GM04503 (cell line): ENCODE measurements around the gene FANCC.
"Not testable (repeated sequence)": the region's sequence is repeated elsewhere in the genome, so short reads cannot be mapped to it uniquely, and the experiment has no call there.

ENCODE experiments used
- DNase-seq: peaks from one replicate; pipeline ENCODE4 v3.0.0-alpha.2; 2012; ENCODE audit warnings: low read depth

FANCC gene

GRCh38 chr9:95330720-95331404, 13.4 kb upstream of the FANCC start:
- no peak for DNase-seq

DNA sequence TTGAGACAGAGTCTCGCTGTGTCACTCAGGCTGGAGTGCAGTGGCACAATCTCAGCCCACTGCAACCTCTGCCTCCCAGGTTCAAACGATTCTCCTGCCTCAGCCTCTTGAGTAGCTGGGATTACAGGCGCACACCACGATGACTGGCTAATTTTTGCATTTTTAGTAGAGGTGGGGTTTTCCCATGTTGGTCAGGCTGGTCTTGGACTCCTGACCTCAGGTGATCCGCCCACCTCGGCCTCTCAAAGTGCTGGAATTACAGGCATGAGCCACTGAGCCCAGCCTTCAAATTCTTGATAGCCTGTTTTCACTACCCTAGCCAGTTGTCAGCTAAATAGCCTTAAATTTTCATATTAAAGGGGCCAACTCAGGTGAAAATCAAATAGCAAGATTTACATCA, 11.6 kb upstream of the FANCC start:
- not testable (repeated sequence) for DNase-seq

GRCh38 chr9:95327239-95327865, 9.8 kb upstream of the FANCC start:
- DNase-seq, result no peak

DNA sequence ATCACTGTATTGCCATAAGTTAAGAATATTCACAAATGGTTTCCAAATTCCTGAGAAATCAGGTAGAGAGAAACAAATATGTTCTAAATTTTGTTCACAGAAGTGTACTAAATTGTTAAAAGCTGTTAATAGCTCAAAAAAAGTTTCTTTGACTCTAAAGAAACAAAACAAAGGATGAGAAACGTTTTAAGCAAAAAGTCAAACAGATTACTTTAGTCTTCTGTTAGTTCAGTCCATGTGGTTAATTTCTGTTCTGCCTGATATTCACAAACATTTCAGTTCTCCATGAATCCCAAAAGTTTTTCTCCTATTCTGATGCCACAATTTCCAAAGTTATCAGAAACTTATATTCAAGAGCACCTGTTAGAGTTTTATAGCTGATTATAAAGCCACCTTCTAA, 7.7 kb upstream of the FANCC start:
- no peak for DNase-seq

GRCh38 chr9:95317893-95318211, 343 bp upstream of the FANCC start:
- no peak for DNase-seq

GRCh38 chr9:95316794-95317118, 753 bp downstream of the FANCC start:
- no peak for DNase-seq

GRCh38 chr9:95316274-95316673, 1.2 kb downstream of the FANCC start:
- no peak for DNase-seq

DNA sequence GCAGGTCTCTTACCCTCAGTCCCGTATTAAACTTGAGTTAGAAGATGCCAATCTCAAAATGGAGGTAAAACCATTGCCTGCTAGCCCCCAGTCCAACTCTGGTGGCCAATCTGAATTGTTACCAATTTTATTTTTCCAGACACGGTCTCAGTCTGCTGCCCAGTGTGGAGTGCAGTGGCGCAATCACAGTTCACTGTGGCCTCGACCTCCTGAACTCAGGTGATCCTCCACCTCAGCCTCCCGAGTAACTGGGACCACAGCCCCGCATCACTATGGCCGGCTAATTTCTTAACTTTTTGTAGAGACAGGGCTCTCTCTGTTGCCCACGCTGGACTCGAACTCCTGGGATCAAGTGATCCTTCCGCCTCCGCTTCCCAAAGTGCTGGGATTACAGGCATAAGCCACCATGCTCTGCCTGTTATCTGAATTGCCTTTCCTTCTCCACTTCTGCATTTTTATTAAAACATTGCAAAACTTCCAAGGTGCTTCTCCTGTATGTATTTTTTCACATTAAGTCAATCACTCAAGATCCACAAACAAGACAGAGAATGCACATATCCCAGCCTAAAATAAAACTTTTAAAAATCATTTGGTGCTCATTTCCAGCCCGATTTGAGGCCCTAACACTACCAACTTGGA, 2.3 kb downstream of the FANCC start:
- DNase-seq, result no peak

- DNase-seq, result no peak
These were observed 4.5 kb downstream of the FANCC start for GRCh38 chr9:95313010-95313498.

DNA sequence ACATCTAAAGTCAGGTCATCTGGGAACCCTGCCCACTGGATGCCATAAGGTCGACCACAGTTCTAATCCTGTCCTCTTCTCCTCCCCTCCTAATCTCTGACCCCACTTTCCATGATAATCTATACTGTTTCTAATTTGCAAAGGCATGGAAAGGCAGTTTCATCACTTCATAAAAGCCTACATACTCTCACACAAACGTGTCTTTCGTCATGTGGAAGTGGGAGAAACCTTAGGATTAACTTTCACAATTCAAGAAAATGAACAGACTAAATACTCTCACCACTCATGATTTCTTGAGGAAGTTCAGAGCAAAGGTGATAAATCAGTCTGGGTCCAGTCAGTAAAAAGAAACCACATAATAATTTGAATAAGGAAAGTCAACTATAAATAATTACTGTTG, 5.5 kb downstream of the FANCC start:
- no peak for DNase-seq

GRCh38 chr9:95307538-95307937, 10.0 kb downstream of the FANCC start:
- no peak for DNase-seq

- DNase-seq, result no peak
These were observed 10.7 kb downstream of the FANCC start for GRCh38 chr9:95306819-95307218.

- DNase-seq, result no peak
These were observed 11.6 kb downstream of the FANCC start for GRCh38 chr9:95305770-95306492.

DNA sequence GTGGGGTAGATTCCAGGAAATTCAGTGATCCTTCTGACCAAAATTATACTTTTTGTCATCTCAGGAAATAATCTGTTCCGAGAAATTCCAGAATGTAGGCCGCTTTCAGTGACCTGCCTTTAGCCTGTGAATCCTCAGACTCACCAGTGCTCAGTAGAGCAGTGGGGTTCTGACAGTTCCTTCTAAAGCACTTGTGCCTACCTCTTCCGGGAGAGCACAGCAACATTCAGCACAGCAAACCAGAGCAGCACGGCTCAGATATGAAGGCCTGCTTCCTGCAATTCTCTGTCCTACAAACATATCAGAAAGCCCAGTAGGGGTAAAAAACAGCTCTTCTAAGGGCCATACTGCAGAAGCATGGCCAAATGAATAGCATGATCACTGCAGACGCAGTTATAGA, 15.0 kb downstream of the FANCC start:
- DNase-seq, result no peak

DNA sequence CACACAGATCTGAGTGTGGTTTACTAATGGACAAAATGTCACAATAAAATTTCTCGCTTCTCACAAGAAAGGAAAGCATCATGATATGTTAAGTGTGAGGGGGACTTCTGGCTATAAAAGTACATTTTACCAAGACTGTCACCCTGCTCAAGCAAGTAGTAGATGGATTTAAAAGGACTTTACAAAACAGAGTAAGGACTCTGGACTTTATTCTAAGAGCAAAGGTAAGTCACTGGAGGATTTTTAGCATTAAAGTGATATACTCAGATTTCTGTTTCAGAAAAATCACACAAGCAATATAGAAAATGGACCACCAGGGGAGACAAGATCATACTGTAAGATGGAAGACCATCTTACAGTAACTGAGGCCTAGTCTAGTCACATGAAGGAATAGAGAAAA, 19.7 kb downstream of the FANCC start:
- DNase-seq, result no peak

DNA sequence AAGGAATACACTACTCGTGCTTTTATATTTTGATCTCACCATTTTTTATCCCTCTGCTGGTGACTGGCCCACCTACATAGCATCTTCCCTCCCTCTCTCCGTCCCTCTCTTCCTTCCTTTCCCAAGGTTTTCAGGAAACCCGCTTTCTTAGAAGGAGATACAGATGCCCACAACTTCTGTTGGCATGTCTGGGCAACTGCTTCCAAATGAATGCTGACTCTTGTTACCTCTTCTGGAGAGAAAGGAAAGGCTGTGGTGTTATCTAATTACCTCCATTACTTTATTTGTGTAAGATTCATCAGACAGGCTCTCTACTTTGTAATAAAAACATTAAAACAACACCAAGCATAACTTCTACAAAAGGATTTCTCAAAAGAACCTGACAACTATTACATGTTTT, 20.2 kb downstream of the FANCC start:
- no peak for DNase-seq

- no peak for DNase-seq
These were observed 20.7 kb downstream of the FANCC start for GRCh38 chr9:95296761-95297160.

- DNase-seq, result not testable (repeated sequence)
These were observed 24.2 kb downstream of the FANCC start for GRCh38 chr9:95293296-95293695.

DNA sequence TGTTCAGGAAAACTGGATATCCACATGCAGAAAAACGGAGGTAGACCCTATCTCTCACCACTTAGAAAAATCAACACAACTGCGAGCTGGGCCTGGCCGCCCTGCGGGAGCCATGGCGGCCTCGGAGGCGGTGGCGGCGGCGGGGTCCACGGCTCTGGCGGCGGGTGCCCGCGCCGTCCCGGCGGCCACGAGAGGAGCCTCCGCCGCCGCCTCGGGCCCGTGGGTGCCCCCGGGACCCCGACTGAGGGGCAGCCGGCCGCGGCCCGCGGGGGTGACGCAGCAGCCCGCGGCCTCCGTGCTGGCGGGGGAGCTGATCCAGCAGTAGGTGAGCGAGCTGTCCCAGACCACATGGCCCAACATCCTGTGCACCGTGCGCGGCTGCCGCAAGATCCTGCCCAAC, 25.3 kb downstream of the FANCC start:
- no peak for DNase-seq

GRCh38 chr9:95286151-95286550, 31.4 kb downstream of the FANCC start:
- no peak for DNase-seq

GRCh38 chr9:95285307-95285706, 32.2 kb downstream of the FANCC start:
- DNase-seq, result no peak

DNA sequence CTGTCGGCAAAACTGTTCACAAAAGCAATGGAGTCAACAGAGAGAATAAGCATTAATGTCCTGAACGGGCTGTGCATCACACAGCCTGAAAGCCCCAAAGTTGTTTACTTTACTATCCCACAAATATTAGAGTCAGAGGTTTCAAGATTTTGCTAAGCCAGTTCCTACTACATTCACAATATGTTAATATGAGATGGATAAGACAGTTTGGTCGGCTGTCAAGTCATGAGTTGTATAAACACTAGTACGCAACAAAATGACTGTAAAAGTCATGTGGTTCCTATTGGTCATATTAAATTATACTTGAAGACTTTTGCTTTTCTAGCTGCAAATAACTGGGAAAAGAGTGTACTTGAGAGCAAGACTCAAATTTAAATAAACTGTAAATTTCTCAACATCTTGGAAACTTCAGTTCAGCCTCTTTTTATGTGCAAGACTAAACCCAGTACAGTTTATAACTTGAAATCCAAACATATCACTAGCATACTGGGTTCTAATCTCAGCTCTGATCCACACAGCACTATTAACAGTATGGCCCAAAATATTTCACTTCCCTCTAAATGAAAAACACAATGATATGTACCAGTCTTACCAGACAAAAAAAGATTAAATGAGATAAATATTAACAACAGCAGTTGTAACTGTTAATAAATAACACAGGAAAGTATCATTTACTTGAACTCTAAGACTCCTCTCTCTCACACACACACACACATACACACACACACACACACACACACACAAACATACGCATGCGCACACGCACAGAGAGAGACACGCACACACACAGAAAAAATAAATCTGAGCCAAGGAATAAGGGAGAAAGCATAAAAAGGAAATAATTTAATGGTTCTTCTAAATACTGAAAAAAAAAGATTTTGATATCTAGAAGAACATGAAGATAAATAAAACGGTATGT, 33.1 kb downstream of the FANCC start:
- DNase-seq, result no peak
